Measurements from ENCODE around the gene DUSP23.

The DUSP23 gene

GRCh38 chr1:159803956-159804689 is 23.4 kb downstream of the DUSP23 start:
- no peak overlapping the region for H3K4me3 ChIP-seq (ENCODE audit: control insufficient read depth, low read depth, low read length)
- TF ChIP-seq CTCF (IDR thresholded peaks at IDR 0.05; ENCODE audit: control insufficient read depth, insufficient read depth, low read depth, low read length, missing control alignments): no peak
- no peak for DNase-seq (ENCODE audit: low read depth)

- no peak for DNase-seq (ENCODE audit: low read depth)
- TF ChIP-seq CTCF (IDR thresholded peaks at IDR 0.05; ENCODE audit: control insufficient read depth, insufficient read depth, low read depth, low read length, missing control alignments): no peak
- no peak overlapping the region for H3K4me3 ChIP-seq (ENCODE audit: control insufficient read depth, low read depth, low read length)
These were observed 24.2 kb downstream of the DUSP23 start for GRCh38 chr1:159804924-159805323.

- no peak for TF ChIP-seq CTCF (IDR thresholded peaks at IDR 0.05; ENCODE audit: control insufficient read depth, insufficient read depth, low read depth, low read length, missing control alignments)
- no peak overlapping the region for H3K4me3 ChIP-seq (ENCODE audit: control insufficient read depth, low read depth, low read length)
- DNase-seq (ENCODE audit: low read depth): no peak
These were observed 35.2 kb downstream of the DUSP23 start for GRCh38 chr1:159815926-159816325.

GRCh38 chr1:159817276-159818041 is 36.7 kb downstream of the DUSP23 start:
- no peak for DNase-seq (ENCODE audit: low read depth)
- no peak overlapping the region for H3K4me3 ChIP-seq (ENCODE audit: control insufficient read depth, low read depth, low read length)
- no peak for TF ChIP-seq CTCF (IDR thresholded peaks at IDR 0.05; ENCODE audit: control insufficient read depth, insufficient read depth, low read depth, low read length, missing control alignments)

GRCh38 chr1:159821171-159821867 is 40.6 kb downstream of the DUSP23 start:
- no peak for DNase-seq (ENCODE audit: low read depth)
- H3K4me3 ChIP-seq (ENCODE audit: control insufficient read depth, low read depth, low read length): no peak overlapping the region
- TF ChIP-seq CTCF (IDR thresholded peaks at IDR 0.05; ENCODE audit: control insufficient read depth, insufficient read depth, low read depth, low read length, missing control alignments): no peak

GRCh38 chr1:159823406-159823805 is 42.6 kb downstream of the DUSP23 start:
- H3K4me3 ChIP-seq (ENCODE audit: control insufficient read depth, low read depth, low read length): no peak overlapping the region
- no peak for DNase-seq (ENCODE audit: low read depth)
- no peak for TF ChIP-seq CTCF (IDR thresholded peaks at IDR 0.05; ENCODE audit: control insufficient read depth, insufficient read depth, low read depth, low read length, missing control alignments)
